ENCODE data around the gene DCAF8L1. TPM values are rescaled to one million over a fixed set of nuclear protein-coding genes. Genes with fewer than 3 reads are reported as not detected.
"Not testable (repeated sequence)": the region's sequence is repeated elsewhere in the genome, so short reads cannot be mapped to it uniquely, and the experiment has no call there.

Gene DCAF8L1
- total and polyA plus RNA-seq, 10 donors = not detected

- 24 to 64% (median 50%) methylated on average over 2 of the region's 2 CpGs for WGBS, 5 donors
- H3K4me3 ChIP-seq = no peak overlapping the region
- peaks cover 0 to 7% (median 0%) of the 10 kb centered on the region in 8 donors for H3K9me3 ChIP-seq
- H3K36me3 ChIP-seq = no peaks in the 10 kb centered on the region
- no peak overlapping the region for H3K27ac ChIP-seq
- no peaks in the 10 kb centered on the region for H3K27me3 ChIP-seq (replicated peaks in 1 of 7)
- no peak for TF ChIP-seq POLR2A (IDR thresholded peaks at IDR 0.05)
- TF ChIP-seq POLR2AphosphoS5 (IDR thresholded peaks at IDR 0.05) = no peak
- no peak for TF ChIP-seq CTCF (IDR thresholded peaks at IDR 0.05 in 8 of 11, conservative IDR thresholded peaks at IDR 0.05 in 3 of 11)
- intact Hi-C loops (cut with DNase I; ENCODE audit: low total_unique reads) = no loop called here
- H3K4me1 ChIP-seq = no peaks in the 10 kb centered on the region
- no peak for DNase-seq
Observed at GRCh38 chrX:27968878-27969277, 12.4 kb downstream of the DCAF8L1 start.

GRCh38 chrX:27968352-27968751 is 12.9 kb downstream of the DCAF8L1 start:
- 69 to 93% (median 74%) methylated on average over 2 of the region's 2 CpGs for WGBS, 5 donors
- TF ChIP-seq POLR2AphosphoS5 (IDR thresholded peaks at IDR 0.05) (no peak), CTCF (IDR thresholded peaks at IDR 0.05 in 8 of 11, conservative IDR thresholded peaks at IDR 0.05 in 3 of 11) (no peak), POLR2A (IDR thresholded peaks at IDR 0.05) (no peak)
- intact Hi-C loops (cut with DNase I; ENCODE audit: low total_unique reads) = no loop called here
- Histone ChIP-seq H3K4me3 (no peak overlapping the region), H3K27me3 (replicated peaks in 1 of 7) (no peaks in the 10 kb centered on the region), H3K9me3 (peaks cover 0 to 7% (median 0%) of the 10 kb centered on the region in 8 donors), H3K4me1 (no peaks in the 10 kb centered on the region), H3K36me3 (no peaks in the 10 kb centered on the region), H3K27ac (no peak overlapping the region)
- DNase-seq = no peak

- Histone ChIP-seq H3K9me3 (peaks cover 0 to 10% (median 0%) of the 10 kb centered on the region in 8 donors), H3K27ac (no peak overlapping the region), H3K27me3 (replicated peaks in 1 of 7) (no peaks in the 10 kb centered on the region), H3K4me1 (no peaks in the 10 kb centered on the region), H3K36me3 (no peaks in the 10 kb centered on the region), H3K4me3 (no peak overlapping the region)
- DNase-seq = no peak
- TF ChIP-seq CTCF (IDR thresholded peaks at IDR 0.05 in 8 of 11, conservative IDR thresholded peaks at IDR 0.05 in 3 of 11) (no peak), POLR2AphosphoS5 (IDR thresholded peaks at IDR 0.05) (no peak), POLR2A (IDR thresholded peaks at IDR 0.05) (no peak)
- 47 to 77% (median 55%) methylated on average over 1 of the region's 1 CpG for WGBS, 5 donors
- intact Hi-C loops (cut with DNase I; ENCODE audit: low total_unique reads) = no loop called here
Observed at GRCh38 chrX:27966955-27967354, 14.3 kb downstream of the DCAF8L1 start.

GRCh38 chrX:27966492-27966891 is 14.8 kb downstream of the DCAF8L1 start:
- TF ChIP-seq CTCF (IDR thresholded peaks at IDR 0.05 in 8 of 11, conservative IDR thresholded peaks at IDR 0.05 in 3 of 11) (no peak), POLR2AphosphoS5 (IDR thresholded peaks at IDR 0.05) (no peak), POLR2A (IDR thresholded peaks at IDR 0.05) (no peak)
- H3K9me3 ChIP-seq = peaks cover 0 to 14% (median 0%) of the 10 kb centered on the region in 8 donors
- intact Hi-C loops (cut with DNase I; ENCODE audit: low total_unique reads) = no loop called here
- H3K36me3 ChIP-seq = no peaks in the 10 kb centered on the region
- no peak for DNase-seq
- 46 to 77% (median 57%) methylated on average over 1 of the region's 1 CpG for WGBS, 5 donors
- H3K27me3 ChIP-seq (replicated peaks in 1 of 7) = no peaks in the 10 kb centered on the region
- no peaks in the 10 kb centered on the region for H3K4me1 ChIP-seq
- H3K27ac ChIP-seq = no peak overlapping the region
- no peak overlapping the region for H3K4me3 ChIP-seq

- H3K9me3 ChIP-seq = peaks cover 0 to 24% (median 7%) of the 10 kb centered on the region in 8 donors
- H3K27me3 ChIP-seq (replicated peaks in 1 of 7); intact Hi-C loops (cut with DNase I; ENCODE audit: low total_unique reads); H3K27ac ChIP-seq; H3K4me1 ChIP-seq; H3K4me3 ChIP-seq; H3K36me3 ChIP-seq; DNase-seq: not testable (repeated sequence)
- 75 to 93% (median 85%) methylated on average over 5 of the region's 5 CpGs for WGBS, 5 donors
Observed at GRCh38 chrX:27965348-27965747, 15.9 kb downstream of the DCAF8L1 start.
